A549 (cell line): ENCODE measurements around the gene HERC3.

Experiments
- POLR2A ChIP-seq: IDR thresholded peaks from 2 replicates; pipeline ENCODE4 v1.6.1; 2012; ENCODE audit warnings: mild to moderate bottlenecking, low read length
- RFX5 ChIP-seq: fragments of 450-650 bp; IDR thresholded peaks from 2 replicates; pipeline ENCODE4 v1.7.1; 2014; ENCODE audit warnings: antibody characterized with exemption, mild to moderate bottlenecking, moderate library complexity
- ZFP36 ChIP-seq: fragments of 450-650 bp; IDR thresholded peaks from 2 replicates; pipeline ENCODE4 v1.6.1; 2014; ENCODE audit warnings: borderline replicate concordance; ENCODE audit not compliant: partially characterized antibody
- TF ChIP-seq, protein P1 (sequence below): fragments of 200-600 bp; sonication (generic); IDR thresholded peaks from 2 replicates; pipeline ENCODE4 v1.6.1; 2016; ENCODE audit warnings: antibody characterized with exemption, mild to moderate bottlenecking, moderate library complexity
- TF ChIP-seq, protein P2 (sequence below): fragments of >200 bp; sonication (Bioruptor Twin); formaldehyde crosslinking; IDR thresholded peaks from 3 replicates; pipeline ENCODE4 v1.5.1; 2016

GRCh38 chr4:88744609-88745008 is 152.3 kb downstream of the HERC3 start:
- no peak for TF ChIP-seq RFX5
- no peak for TF ChIP-seq ZFP36
- TF ChIP-seq POLR2A = no peak
- TF ChIP-seq, protein P1, sequence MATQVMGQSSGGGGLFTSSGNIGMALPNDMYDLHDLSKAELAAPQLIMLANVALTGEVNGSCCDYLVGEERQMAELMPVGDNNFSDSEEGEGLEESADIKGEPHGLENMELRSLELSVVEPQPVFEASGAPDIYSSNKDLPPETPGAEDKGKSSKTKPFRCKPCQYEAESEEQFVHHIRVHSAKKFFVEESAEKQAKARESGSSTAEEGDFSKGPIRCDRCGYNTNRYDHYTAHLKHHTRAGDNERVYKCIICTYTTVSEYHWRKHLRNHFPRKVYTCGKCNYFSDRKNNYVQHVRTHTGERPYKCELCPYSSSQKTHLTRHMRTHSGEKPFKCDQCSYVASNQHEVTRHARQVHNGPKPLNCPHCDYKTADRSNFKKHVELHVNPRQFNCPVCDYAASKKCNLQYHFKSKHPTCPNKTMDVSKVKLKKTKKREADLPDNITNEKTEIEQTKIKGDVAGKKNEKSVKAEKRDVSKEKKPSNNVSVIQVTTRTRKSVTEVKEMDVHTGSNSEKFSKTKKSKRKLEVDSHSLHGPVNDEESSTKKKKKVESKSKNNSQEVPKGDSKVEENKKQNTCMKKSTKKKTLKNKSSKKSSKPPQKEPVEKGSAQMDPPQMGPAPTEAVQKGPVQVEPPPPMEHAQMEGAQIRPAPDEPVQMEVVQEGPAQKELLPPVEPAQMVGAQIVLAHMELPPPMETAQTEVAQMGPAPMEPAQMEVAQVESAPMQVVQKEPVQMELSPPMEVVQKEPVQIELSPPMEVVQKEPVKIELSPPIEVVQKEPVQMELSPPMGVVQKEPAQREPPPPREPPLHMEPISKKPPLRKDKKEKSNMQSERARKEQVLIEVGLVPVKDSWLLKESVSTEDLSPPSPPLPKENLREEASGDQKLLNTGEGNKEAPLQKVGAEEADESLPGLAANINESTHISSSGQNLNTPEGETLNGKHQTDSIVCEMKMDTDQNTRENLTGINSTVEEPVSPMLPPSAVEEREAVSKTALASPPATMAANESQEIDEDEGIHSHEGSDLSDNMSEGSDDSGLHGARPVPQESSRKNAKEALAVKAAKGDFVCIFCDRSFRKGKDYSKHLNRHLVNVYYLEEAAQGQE = no peak
- TF ChIP-seq, protein P2, sequence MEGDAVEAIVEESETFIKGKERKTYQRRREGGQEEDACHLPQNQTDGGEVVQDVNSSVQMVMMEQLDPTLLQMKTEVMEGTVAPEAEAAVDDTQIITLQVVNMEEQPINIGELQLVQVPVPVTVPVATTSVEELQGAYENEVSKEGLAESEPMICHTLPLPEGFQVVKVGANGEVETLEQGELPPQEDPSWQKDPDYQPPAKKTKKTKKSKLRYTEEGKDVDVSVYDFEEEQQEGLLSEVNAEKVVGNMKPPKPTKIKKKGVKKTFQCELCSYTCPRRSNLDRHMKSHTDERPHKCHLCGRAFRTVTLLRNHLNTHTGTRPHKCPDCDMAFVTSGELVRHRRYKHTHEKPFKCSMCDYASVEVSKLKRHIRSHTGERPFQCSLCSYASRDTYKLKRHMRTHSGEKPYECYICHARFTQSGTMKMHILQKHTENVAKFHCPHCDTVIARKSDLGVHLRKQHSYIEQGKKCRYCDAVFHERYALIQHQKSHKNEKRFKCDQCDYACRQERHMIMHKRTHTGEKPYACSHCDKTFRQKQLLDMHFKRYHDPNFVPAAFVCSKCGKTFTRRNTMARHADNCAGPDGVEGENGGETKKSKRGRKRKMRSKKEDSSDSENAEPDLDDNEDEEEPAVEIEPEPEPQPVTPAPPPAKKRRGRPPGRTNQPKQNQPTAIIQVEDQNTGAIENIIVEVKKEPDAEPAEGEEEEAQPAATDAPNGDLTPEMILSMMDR = no peak
